ENCODE data around the gene CFAP141.

DNA sequence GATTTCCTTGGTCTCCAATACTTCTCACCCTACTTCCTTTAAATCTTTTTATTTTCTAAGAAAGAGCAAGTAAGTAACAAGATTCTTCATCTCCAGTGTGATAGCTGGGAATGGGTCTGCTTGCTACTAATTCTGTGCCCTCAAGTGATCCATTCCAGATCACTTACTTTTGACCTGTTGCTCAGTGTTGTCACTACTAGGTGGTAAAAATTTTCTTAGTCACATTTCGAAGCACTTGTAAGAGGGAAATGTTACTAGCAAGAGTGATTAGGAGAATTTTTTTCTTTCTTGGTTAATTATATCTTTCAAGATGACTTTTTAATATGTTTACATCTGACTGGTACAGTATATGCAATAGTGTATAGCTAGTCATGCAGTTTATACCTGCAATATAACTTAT lies 16.8 kb upstream of the CFAP141 start:
- TF ChIP-seq, protein P1, sequence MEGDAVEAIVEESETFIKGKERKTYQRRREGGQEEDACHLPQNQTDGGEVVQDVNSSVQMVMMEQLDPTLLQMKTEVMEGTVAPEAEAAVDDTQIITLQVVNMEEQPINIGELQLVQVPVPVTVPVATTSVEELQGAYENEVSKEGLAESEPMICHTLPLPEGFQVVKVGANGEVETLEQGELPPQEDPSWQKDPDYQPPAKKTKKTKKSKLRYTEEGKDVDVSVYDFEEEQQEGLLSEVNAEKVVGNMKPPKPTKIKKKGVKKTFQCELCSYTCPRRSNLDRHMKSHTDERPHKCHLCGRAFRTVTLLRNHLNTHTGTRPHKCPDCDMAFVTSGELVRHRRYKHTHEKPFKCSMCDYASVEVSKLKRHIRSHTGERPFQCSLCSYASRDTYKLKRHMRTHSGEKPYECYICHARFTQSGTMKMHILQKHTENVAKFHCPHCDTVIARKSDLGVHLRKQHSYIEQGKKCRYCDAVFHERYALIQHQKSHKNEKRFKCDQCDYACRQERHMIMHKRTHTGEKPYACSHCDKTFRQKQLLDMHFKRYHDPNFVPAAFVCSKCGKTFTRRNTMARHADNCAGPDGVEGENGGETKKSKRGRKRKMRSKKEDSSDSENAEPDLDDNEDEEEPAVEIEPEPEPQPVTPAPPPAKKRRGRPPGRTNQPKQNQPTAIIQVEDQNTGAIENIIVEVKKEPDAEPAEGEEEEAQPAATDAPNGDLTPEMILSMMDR (conservative IDR thresholded peaks at IDR 0.05; ENCODE audit: low read length), result no peak
- TF ChIP-seq EZH2phosphoT487 (IDR thresholded peaks at IDR 0.05; ENCODE audit: borderline replicate concordance), result no peak

All from Loucy (cell line).